ENCODE measurements around the gene EGFL6.

The EGFL6 gene

GRCh38 chrX:13579661-13580060 lies 10.3 kb downstream of the EGFL6 start:
- no peaks in the 10 kb centered on the region for H3K9me3 ChIP-seq (ENCODE audit: insufficient read depth, low read depth, low read length)
- H2AFZ ChIP-seq (ENCODE audit: low read length): no peak overlapping the region
- H3K9me2 ChIP-seq (replicated peaks; ENCODE audit: low read depth, low read length): no peaks in the 10 kb centered on the region
- H3K4me1 ChIP-seq (ENCODE audit: insufficient read depth, low read length, poor library complexity, severe bottlenecking): no peaks in the 10 kb centered on the region
- H3K27me3 ChIP-seq (ENCODE audit: insufficient read depth, low read length, poor library complexity, severe bottlenecking): no peaks in the 10 kb centered on the region
- H3K4me3 ChIP-seq (ENCODE audit: low read length, poor library complexity, severe bottlenecking): no peak overlapping the region
- H3K36me3 ChIP-seq (ENCODE audit: insufficient read depth, low read length): no peaks in the 10 kb centered on the region
- H3K9ac ChIP-seq (ENCODE audit: low read depth, low read length, poor library complexity, severe bottlenecking): no peak overlapping the region
- H3F3A ChIP-seq (ENCODE audit: low read depth): no peaks in the 10 kb centered on the region
- no peak overlapping the region for H3K4me2 ChIP-seq (ENCODE audit: low read depth, low read length, poor library complexity, severe bottlenecking)
- no peak for TF ChIP-seq EZH2phosphoT487 (IDR thresholded peaks at IDR 0.05; ENCODE audit: borderline replicate concordance)
- no peak for TF ChIP-seq CTCF (conservative IDR thresholded peaks at IDR 0.05; ENCODE audit: low read length)
- H4K20me1 ChIP-seq (ENCODE audit: insufficient read depth, low read length, poor library complexity, severe bottlenecking): no peaks in the 10 kb centered on the region
- H3K79me2 ChIP-seq (ENCODE audit: insufficient read depth, low read length): no peaks in the 10 kb centered on the region

GRCh38 chrX:13581554-13581953 lies 12.2 kb downstream of the EGFL6 start:
- no peaks in the 10 kb centered on the region for H3K9me3 ChIP-seq (ENCODE audit: insufficient read depth, low read depth, low read length)
- H3K4me2 ChIP-seq (ENCODE audit: low read depth, low read length, poor library complexity, severe bottlenecking): no peak overlapping the region
- no peak for TF ChIP-seq CTCF (conservative IDR thresholded peaks at IDR 0.05; ENCODE audit: low read length)
- TF ChIP-seq EZH2phosphoT487 (IDR thresholded peaks at IDR 0.05; ENCODE audit: borderline replicate concordance): no peak

GRCh38 chrX:13587786-13588477 lies 18.5 kb downstream of the EGFL6 start:
- Histone ChIP-seq H4K20me1 (ENCODE audit: insufficient read depth, low read length, poor library complexity, severe bottlenecking) (no peaks in the 10 kb centered on the region), H2AFZ (ENCODE audit: low read length) (no peak overlapping the region), H3K9me2 (replicated peaks; ENCODE audit: low read depth, low read length) (no peaks in the 10 kb centered on the region), H3K4me2 (ENCODE audit: low read depth, low read length, poor library complexity, severe bottlenecking) (no peak overlapping the region), H3K9ac (ENCODE audit: low read depth, low read length, poor library complexity, severe bottlenecking) (no peak overlapping the region), H3K4me1 (ENCODE audit: insufficient read depth, low read length, poor library complexity, severe bottlenecking) (no peaks in the 10 kb centered on the region), H3K4me3 (ENCODE audit: low read length, poor library complexity, severe bottlenecking) (no peak overlapping the region), H3K9me3 (ENCODE audit: insufficient read depth, low read depth, low read length) (no peaks in the 10 kb centered on the region), H3F3A (ENCODE audit: low read depth) (no peaks in the 10 kb centered on the region), H3K36me3 (ENCODE audit: insufficient read depth, low read length) (no peaks in the 10 kb centered on the region), H3K79me2 (ENCODE audit: insufficient read depth, low read length) (no peaks in the 10 kb centered on the region), H3K27me3 (ENCODE audit: insufficient read depth, low read length, poor library complexity, severe bottlenecking) (no peaks in the 10 kb centered on the region)
- TF ChIP-seq CTCF (conservative IDR thresholded peaks at IDR 0.05; ENCODE audit: low read length) (no peak), EZH2phosphoT487 (IDR thresholded peaks at IDR 0.05; ENCODE audit: borderline replicate concordance) (no peak)

More at GRCh38 chrX:13581554-13581953, 12.2 kb downstream of the EGFL6 start:
- H3K36me3 ChIP-seq (ENCODE audit: insufficient read depth, low read length): no peaks in the 10 kb centered on the region
- no peak overlapping the region for H3K4me3 ChIP-seq (ENCODE audit: low read length, poor library complexity, severe bottlenecking)
- no peaks in the 10 kb centered on the region for H4K20me1 ChIP-seq (ENCODE audit: insufficient read depth, low read length, poor library complexity, severe bottlenecking)
- no peaks in the 10 kb centered on the region for H3K4me1 ChIP-seq (ENCODE audit: insufficient read depth, low read length, poor library complexity, severe bottlenecking)
- no peak overlapping the region for H2AFZ ChIP-seq (ENCODE audit: low read length)
- no peaks in the 10 kb centered on the region for H3K9me2 ChIP-seq (replicated peaks; ENCODE audit: low read depth, low read length)
- no peaks in the 10 kb centered on the region for H3F3A ChIP-seq (ENCODE audit: low read depth)
- no peaks in the 10 kb centered on the region for H3K27me3 ChIP-seq (ENCODE audit: insufficient read depth, low read length, poor library complexity, severe bottlenecking)
- H3K9ac ChIP-seq (ENCODE audit: low read depth, low read length, poor library complexity, severe bottlenecking): no peak overlapping the region
- H3K79me2 ChIP-seq (ENCODE audit: insufficient read depth, low read length): no peaks in the 10 kb centered on the region

All from Loucy (cell line).